H1 (cell line): Measurements from ENCODE around the gene SOX30. TPM values are rescaled to one million over a fixed set of nuclear protein-coding genes. Genes with fewer than 3 reads are reported as not detected.

Experiments used
- CTCF ChIA-PET: fragments of 300-600 bp; sonication (Branson Sonifier 250); formaldehyde crosslinking; loops from one replicate; lab custom pipeline; 2021; ENCODE audit not compliant: partially characterized antibody; lab: Charles Lee
- POLR2A ChIA-PET: fragments of 300-600 bp; sonication (Branson Sonifier 250); formaldehyde crosslinking; loops from one replicate; lab custom pipeline; 2021; ENCODE audit warnings: inconsistent platforms; ENCODE audit not compliant: partially characterized antibody; lab: Charles Lee
- DNase-seq, 2 experiments: peaks; one replicate each; pipeline versions ENCODE4 v3.0.0 to v3.0.0-alpha.2; 2010 to 2022; ENCODE audit warnings: low spot score in 2 of 2, low read depth in 1 of 2, mixed read lengths in 1 of 2
- FAIRE-seq: peaks from 2 replicates; lab custom pipeline; 2011; peaks lifted over from hg19 to GRCh38; lab: Jason Lieb, UNC
- H2AFZ ChIP-seq: 2 replicates; pipeline ENCODE4 v1.8.1; 2012; ENCODE audit warnings: low read length, inconsistent platforms
- H2AK5ac ChIP-seq: 2 replicates; pipeline ENCODE4 v1.6.1; 2013; ENCODE audit warnings: low read depth, low read length
- H2BK120ac ChIP-seq: replicated peaks from 2 replicates; pipeline ENCODE3; 2013; ENCODE audit warnings: low read depth, low read length, inconsistent platforms
- H2BK12ac ChIP-seq: 2 replicates; pipeline ENCODE4 v1.6.1; 2013; ENCODE audit warnings: low read depth, low read length
- H2BK15ac ChIP-seq: 2 replicates; pipeline ENCODE4 v1.6.1; 2013; ENCODE audit warnings: low read length
- H2BK20ac ChIP-seq: 2 replicates; pipeline ENCODE4 v1.6.1; 2013; ENCODE audit warnings: low read length
- H2BK5ac ChIP-seq: 2 replicates; pipeline ENCODE4 v1.6.1; 2013; ENCODE audit warnings: low read depth, low read length
- H3K14ac ChIP-seq: 2 replicates; pipeline ENCODE4 v1.6.1; 2013; ENCODE audit warnings: inconsistent platforms; ENCODE audit not compliant: insufficient read length
- H3K18ac ChIP-seq: 2 replicates; pipeline ENCODE4 v1.6.1; 2013; ENCODE audit warnings: low read length; ENCODE audit errors: extremely low read depth
- H3K23ac ChIP-seq: 2 replicates; pipeline ENCODE4 v1.6.1; 2013; ENCODE audit warnings: inconsistent platforms; ENCODE audit not compliant: insufficient read length
- H3K23me2 ChIP-seq: 2 replicates; pipeline ENCODE4 v1.6.1; 2013; ENCODE audit warnings: low read depth, low read length
- H3K27ac ChIP-seq: 2 replicates; pipeline ENCODE4 v1.6.1; 2011; ENCODE audit warnings: low read depth, low read length, inconsistent platforms
- H3K27me3 ChIP-seq, 4 experiments: replicated peaks in 1 of 4; 1 replicate in 1 of 4; 2 replicates in 3 of 4; pipeline versions ENCODE4 v1.6.1 to v1.8.1; 2011 to 2013; ENCODE audit warnings: low read length in 3 of 4, mild to moderate bottlenecking in 3 of 4, inconsistent platforms in 2 of 4, mixed read lengths in 2 of 4, moderate library complexity in 1 of 4; ENCODE audit not compliant: control insufficient read depth in 3 of 4, insufficient read depth in 3 of 4; ENCODE audit errors: extremely low read depth in 1 of 4
- H3K36me3 ChIP-seq, 4 experiments: 2 replicates each; pipeline versions ENCODE4 v1.6.1 to v1.8.1; 2011 to 2013; ENCODE audit warnings: mild to moderate bottlenecking in 4 of 4, low read length in 3 of 4, moderate library complexity in 2 of 4, control low read depth in 1 of 4, inconsistent platforms in 1 of 4; ENCODE audit not compliant: insufficient read depth in 4 of 4, control insufficient read depth in 2 of 4
- H3K4ac ChIP-seq: replicated peaks from 2 replicates; pipeline ENCODE3; 2013; ENCODE audit warnings: low read length, low read depth, mixed read lengths, inconsistent platforms; ENCODE audit not compliant: insufficient read length
- H3K4me1 ChIP-seq, 4 experiments: replicated peaks in 1 of 4; 1 replicate in 1 of 4; 2 replicates in 3 of 4; pipeline versions ENCODE4 v1.6.1 to v1.8.1; 2011 to 2013; ENCODE audit warnings: low read length in 3 of 4, inconsistent platforms in 2 of 4, mixed read lengths in 1 of 4; ENCODE audit not compliant: insufficient read depth in 4 of 4, control insufficient read depth in 3 of 4
- H3K4me2 ChIP-seq, 2 experiments: 2 replicates each; pipeline versions ENCODE4 v1.6.1 to v1.8.1; 2011 to 2013; ENCODE audit warnings: low read depth in 2 of 2, low read length in 2 of 2, control low read depth in 1 of 2, inconsistent platforms in 1 of 2, mild to moderate bottlenecking in 1 of 2; ENCODE audit not compliant: insufficient read depth in 1 of 2
- H3K4me3 ChIP-seq, 4 experiments: fragments of 200-600, 300-600 bp in 1 of 4; sonication (generic), shearing (Covaris generic), sonication (Bioruptor Twin) in 1 of 4; 2 replicates each; pipeline versions ENCODE4 v1.5.1 to v1.8.1; 2011 to 2016; ENCODE audit warnings: low read length in 4 of 4, low read depth in 3 of 4, control low read depth in 2 of 4, inconsistent platforms in 2 of 4, mild to moderate bottlenecking in 2 of 4, mixed read lengths in 1 of 4, moderate library complexity in 1 of 4; ENCODE audit not compliant: insufficient read depth in 2 of 4; ENCODE audit errors: extremely low read depth in 1 of 4
- H3K56ac ChIP-seq: replicated peaks from 2 replicates; pipeline ENCODE3; 2013; ENCODE audit warnings: low read depth, mild to moderate bottlenecking, mixed read lengths, low read length, inconsistent platforms; ENCODE audit not compliant: insufficient read length
- H3K79me1 ChIP-seq: 2 replicates; pipeline ENCODE4 v1.6.1; 2013; ENCODE audit warnings: low read depth, low read length, control low read depth
- H3K79me2 ChIP-seq, 2 experiments: 2 replicates each; pipeline versions ENCODE4 v1.6.1 to v1.8.1; 2012 to 2013; ENCODE audit warnings: low read length in 2 of 2, mild to moderate bottlenecking in 2 of 2, inconsistent platforms in 1 of 2; ENCODE audit not compliant: insufficient read depth in 2 of 2, control insufficient read depth in 1 of 2
- H3K9ac ChIP-seq, 4 experiments: replicated peaks in 1 of 4; 1 replicate in 1 of 4; 2 replicates in 3 of 4; pipeline versions ENCODE4 v1.6.1 to v1.8.1; 2011 to 2013; ENCODE audit warnings: low read depth in 3 of 4, low read length in 3 of 4, control low read depth in 2 of 4, mild to moderate bottlenecking in 2 of 4, moderate library complexity in 2 of 4, inconsistent platforms in 1 of 4; ENCODE audit errors: extremely low read depth in 1 of 4
- H3K9me3 ChIP-seq, 2 experiments: 2 replicates each; pipeline versions ENCODE4 v1.6.1 to v1.8.1; 2012 to 2013; ENCODE audit warnings: mild to moderate bottlenecking in 2 of 2, moderate library complexity in 2 of 2, control low read depth in 1 of 2, inconsistent platforms in 1 of 2, low read depth in 1 of 2, low read length in 1 of 2, mixed read lengths in 1 of 2; ENCODE audit not compliant: insufficient read depth in 2 of 2
- H4K20me1 ChIP-seq, 2 experiments: replicated peaks in 1 of 2; 2 replicates each; pipeline versions ENCODE3 to v1.8.1; 2011 to 2013; ENCODE audit warnings: inconsistent platforms in 2 of 2, low read length in 2 of 2, mild to moderate bottlenecking in 1 of 2; ENCODE audit not compliant: insufficient read depth in 2 of 2, control insufficient read depth in 1 of 2
- H4K5ac ChIP-seq: 2 replicates; pipeline ENCODE4 v1.6.1; 2013; ENCODE audit warnings: low read length, low read depth, mixed read lengths, inconsistent platforms; ENCODE audit not compliant: insufficient read length
- H4K8ac ChIP-seq: 2 replicates; pipeline ENCODE4 v1.8.0; 2013; ENCODE audit warnings: mild to moderate bottlenecking, moderate library complexity, low read length, inconsistent platforms; ENCODE audit not compliant: insufficient read depth; ENCODE audit errors: extremely low read depth
- H4K91ac ChIP-seq: replicated peaks from 2 replicates; pipeline ENCODE3; 2013; ENCODE audit warnings: low read length, mixed read lengths, inconsistent platforms; ENCODE audit not compliant: insufficient read length
- ATF2 ChIP-seq: IDR thresholded peaks from 2 replicates; pipeline ENCODE4 v1.6.1; 2012; ENCODE audit warnings: low read length, inconsistent platforms
- CREB1 ChIP-seq: IDR thresholded peaks from 2 replicates; pipeline ENCODE4 v1.6.1; 2012; ENCODE audit warnings: inconsistent platforms
- EGR1 ChIP-seq: IDR thresholded peaks from 2 replicates; pipeline ENCODE4 v1.6.1; 2011; ENCODE audit warnings: low read depth, low read length, borderline replicate concordance
- GTF2F1 ChIP-seq: IDR thresholded peaks from 2 replicates; pipeline ENCODE4 v1.6.1; 2012; ENCODE audit warnings: low read depth, low read length, improper control_type of control experiment, borderline replicate concordance
- HDAC2 ChIP-seq, 2 experiments: fragments of 300-600 bp in 1 of 2; sonication (generic) in 1 of 2; IDR thresholded peaks; 2 replicates each; pipeline ENCODE4 v1.6.1; 2011 to 2012; ENCODE audit warnings: low read depth in 2 of 2, low read length in 2 of 2, mild to moderate bottlenecking in 2 of 2, moderate library complexity in 2 of 2, borderline replicate concordance in 1 of 2, inconsistent platforms in 1 of 2
- JUND ChIP-seq: IDR thresholded peaks from 2 replicates; pipeline ENCODE4 v1.6.1; 2011; ENCODE audit warnings: mild to moderate bottlenecking, improper control_type of control experiment, low read length
- KDM4A ChIP-seq: IDR thresholded peaks from one replicate; pipeline ENCODE4 v1.7.1; 2012; ENCODE audit warnings: low read depth, mild to moderate bottlenecking, moderate library complexity, low read length, inconsistent platforms; ENCODE audit not compliant: severe bottlenecking
- RAD21 ChIP-seq, 2 experiments: IDR thresholded peaks in 1 of 2; conservative IDR thresholded peaks in 1 of 2; 2 replicates each; pipeline ENCODE4 v1.6.1; 2011; ENCODE audit warnings: low read depth in 2 of 2, low read length in 2 of 2, improper control_type of control experiment in 1 of 2, inconsistent platforms in 1 of 2, mild to moderate bottlenecking in 1 of 2, moderate library complexity in 1 of 2
- WGBS, 2 experiments: shearing (Covaris generic) in 1 of 2; methylation state at CpG; one replicate each; pipeline versions ENCODE4 v1.1.6 to v1.1.7; 2013 to 2015; ENCODE audit warnings: low lambda C conversion rate in 2 of 2, mixed read lengths in 2 of 2, inconsistent platforms in 1 of 2, low coverage in 1 of 2, missing lambda C conversion rate in 1 of 2; ENCODE audit not compliant: insufficient replicate concordance in 2 of 2, insufficient coverage in 1 of 2, insufficient read length in 1 of 2; ENCODE audit errors: extremely low coverage in 1 of 2, missing lambda C conversion rate in 1 of 2; 5-methylcytosine and 5-hydroxymethylcytosine counted together
- polyA plus RNA-seq, 7 experiments: library from polyadenylated mRNA; depleted of rRNA in 3 of 7; stranded (reverse) in 5 of 7; unstranded in 2 of 7; fragments of >200 nt in 5 of 7; fragments of 200-250 nt in 2 of 7; gene quantifications; 1 replicate in 5 of 7; 2 replicates in 1 of 7; 4 replicates in 1 of 7; pipeline versions ENCODE4 v1.2.1 to v1.2.3, GENCODE V29; 2011 to 2013; ENCODE audit warnings: missing spikeins in 2 of 7, mixed read lengths in 2 of 7
- total RNA-seq: library from RNA; stranded (reverse); fragmentation: NEBNext Ultra II Directional; extraction: Animal tissue kit (Norgen Biotek cat#: 25700); gene quantifications from 2 replicates; pipeline ENCODE4 v1.2.1, GENCODE V29; 2021

SOX30 gene
- total and polyA plus RNA-seq, 2 of the 8 experiments (the other 6 are each of a cell fraction or from before 2014, with no cell fraction given): 0.35 TPM; not detected in 1

DNA sequence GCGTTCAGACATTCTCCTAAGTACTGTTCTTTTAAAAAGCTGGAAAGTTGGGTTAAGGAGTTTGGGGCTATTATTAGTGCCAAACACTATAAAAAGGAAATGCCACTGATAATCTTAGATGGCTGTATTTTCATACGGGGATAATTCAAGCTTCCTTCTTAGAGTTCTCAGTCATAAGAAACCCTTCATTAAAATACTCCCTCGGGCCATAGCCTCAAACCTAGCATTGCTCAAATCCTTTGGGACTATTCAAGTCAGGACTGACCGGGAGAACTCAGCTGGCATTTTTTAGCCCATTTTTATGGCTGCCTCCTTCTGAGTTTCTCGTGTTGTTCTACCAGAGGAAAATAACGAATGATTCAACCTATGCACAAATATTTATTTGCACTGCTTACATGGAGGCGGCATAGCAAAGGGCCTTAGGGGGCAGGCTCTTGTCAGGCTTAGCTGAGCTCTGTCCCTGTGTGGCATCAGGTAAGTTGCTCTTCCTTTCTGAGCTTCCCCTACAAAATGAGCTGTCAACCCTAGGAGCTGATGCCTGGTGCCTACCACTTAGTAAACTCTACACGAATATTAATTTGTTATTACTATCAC, 43.2 kb downstream of the SOX30 start:
- H2BK120ac ChIP-seq: no peak overlapping the region
- no peak overlapping the region for H4K91ac ChIP-seq
- no peak overlapping the region for H3K14ac ChIP-seq
- no peak overlapping the region for H4K5ac ChIP-seq
- no peak overlapping the region for H3K23ac ChIP-seq
- no peak for TF ChIP-seq JUND
- no peak for TF ChIP-seq GTF2F1
- TF ChIP-seq CREB1: no peak
- no peak for TF ChIP-seq KDM4A
- TF ChIP-seq EGR1: no peak
- TF ChIP-seq RAD21 (IDR thresholded peaks at IDR 0.05 in 1 of 2, conservative IDR thresholded peaks at IDR 0.05 in 1 of 2; ENCODE audit: low read depth in 2 of 2, low read length in 2 of 2): no peak
- TF ChIP-seq ATF2: no peak
- TF ChIP-seq HDAC2 (IDR thresholded peaks at IDR 0.05; ENCODE audit: borderline replicate concordance in 1 of 2, low read depth in 2 of 2, low read length in 2 of 2): no peak
- H2BK15ac ChIP-seq: no peak overlapping the region
- no peaks in the 10 kb centered on the region for H3K36me3 ChIP-seq
- H4K8ac ChIP-seq: no peak overlapping the region; the same call in 1 of the 2 replicates
- no peak for DNase-seq
- WGBS, 2 experiments: 88% methylated on average over 8 of the region's 8 CpGs; no CpG with 5 or more reads in 1 of the 2 experiments
- no peak overlapping the region for H2BK12ac ChIP-seq
- H3K9ac ChIP-seq: no peak overlapping the region
- H3K4me3 ChIP-seq: no peak overlapping the region
- no peak overlapping the region for H3K56ac ChIP-seq
- H2BK20ac ChIP-seq: no peak overlapping the region
- H2BK5ac ChIP-seq: no peak overlapping the region
- H3K27ac ChIP-seq: no peak overlapping the region
- CTCF ChIA-PET: interaction anchor here (0.7 to 1.0 kb wide), 2 partner anchors 9 to 18 kb away, joined by 3 read pairs; no protein-coding TSS in a partner anchor
- H3K79me2 ChIP-seq: no peaks in the 10 kb centered on the region
- H3K27me3 ChIP-seq: no peaks in the 10 kb centered on the region
- H3K9me3 ChIP-seq: no peaks in the 10 kb centered on the region
- no peaks in the 10 kb centered on the region for H3K79me1 ChIP-seq
- H3K4me1 ChIP-seq: no peaks in the 10 kb centered on the region
- no peaks in the 10 kb centered on the region for H3K23me2 ChIP-seq
- no peak overlapping the region for H3K4ac ChIP-seq
- no peak overlapping the region for H3K4me2 ChIP-seq
- no peaks in the 10 kb centered on the region for H4K20me1 ChIP-seq
- POLR2A ChIA-PET: no interaction called here
- H2AFZ ChIP-seq: no peak overlapping the region
- no peak for FAIRE-seq
- H3K18ac ChIP-seq: no peak overlapping the region
- H2AK5ac ChIP-seq: no peak overlapping the region
